Naive B cell (primary cell): ENCODE data around the gene CDC73. TPM values are rescaled to one million over a fixed set of nuclear protein-coding genes. Genes with fewer than 3 reads are reported as not detected.

Source experiments
- polyA plus RNA-seq, 6 donors: library from polyadenylated mRNA; unstranded; fragments of 300-500 nt; fragmentation: Illumina TruSeq; gene quantifications; one replicate each; pipeline ENCODE4 v1.2.3, GENCODE V29; 2021; ENCODE audit warnings: low read depth in 6 of 6

The CDC73 gene
- polyA plus RNA-seq, 6 donors from 2014 or later, result 49.0 to 78.3 (median 62.7) TPM

Other genes with a start within 250 kb of the CDC73 start
- gene UCHL5, start 62.7 kb upstream of the CDC73 start, polyA plus RNA-seq, result 10 to 100 TPM; 40.8 to 59.5 (median 45.0) TPM
- gene RO60, start 62.4 kb upstream of the CDC73 start, polyA plus RNA-seq, result 100 to 1,000 TPM in 3 of 6 donors, 10 to 100 TPM in 3; 85.3 to 118 (median 102) TPM
- 10 to 100 TPM in 2 of 6 donors, 1 to 10 TPM in 4; 5.7 to 13.3 (median 7.5) TPM for gene GLRX2, start 16.6 kb upstream of the CDC73 start, polyA plus RNA-seq
- gene B3GALT2, start 64.6 kb downstream of the CDC73 start, polyA plus RNA-seq, result under 1 TPM in 2 of 6 donors, not detected in 4; 0.22 to 0.34 TPM